T-cell (primary cell): Measurements from ENCODE around the gene ANXA7. TPM values are rescaled to one million over a fixed set of nuclear protein-coding genes. Genes with fewer than 3 reads are reported as not detected.

Source experiments
- ATAC-seq, 4 experiments: fragments of 200-7000 bp in 3 of 4; fragments of 150-1000 bp in 1 of 4; cut with Tn5 transposase; replicated peaks in 1 of 4; 1 replicate in 3 of 4; 2 replicates in 1 of 4; pipeline ENCODE4 v1.10.0; 2021; ENCODE audit warnings: moderate library complexity in 3 of 4, mild to moderate bottlenecking in 2 of 4, moderate number of reproducible peaks in 1 of 4
- CTCF ChIA-PET, 2 donors: fragments of 300-600 bp; sonication (Branson Sonifier 250); formaldehyde crosslinking; loops; one replicate each; lab custom pipeline; 2022; ENCODE audit warnings: antibody characterized with exemption in 2 of 2; lab: Charles Lee
- POLR2A ChIA-PET, 2 donors: fragments of 300-600 bp; sonication (Branson Sonifier 250); formaldehyde crosslinking; loops; one replicate each; lab custom pipeline; 2022; ENCODE audit warnings: antibody characterized with exemption in 2 of 2; lab: Charles Lee
- DNase-seq, 35 experiments: peaks; one replicate each; pipeline versions ENCODE4 v3.0.0 to v3.0.0-alpha.2; 2013 to 2023
- H3K27ac ChIP-seq: one replicate; pipeline ENCODE4 v1.5.1; 2013; ENCODE audit warnings: low read length
- H3K27me3 ChIP-seq, 2 experiments: replicated peaks in 1 of 2; 1 replicate in 1 of 2; 2 replicates in 1 of 2; pipeline versions ENCODE4 v1.6.1 to v1.7.0; 2013; ENCODE audit warnings: low read length in 1 of 2, mixed read lengths in 1 of 2; ENCODE audit not compliant: control insufficient read depth in 2 of 2, insufficient read depth in 2 of 2; ENCODE audit errors: extremely low read depth in 1 of 2
- H3K36me3 ChIP-seq, 2 donors: 1 replicate in 1 of 2; 2 replicates in 1 of 2; pipeline versions ENCODE4 v1.6.1 to v1.7.0; 2013; ENCODE audit warnings: low read length in 1 of 2; ENCODE audit not compliant: control insufficient read depth in 2 of 2, insufficient read depth in 1 of 2; ENCODE audit errors: extremely low read depth in 1 of 2
- H3K4me1 ChIP-seq, 2 experiments: 1 replicate in 1 of 2; 2 replicates in 1 of 2; pipeline versions ENCODE4 v1.6.1 to v1.7.0; 2013; ENCODE audit warnings: low read length in 2 of 2, mixed read lengths in 1 of 2; ENCODE audit not compliant: insufficient read depth in 2 of 2, control insufficient read depth in 1 of 2; ENCODE audit errors: extremely low read depth in 1 of 2
- H3K4me3 ChIP-seq, 2 donors: 1 replicate in 1 of 2; 2 replicates in 1 of 2; pipeline versions ENCODE4 v1.5.1 to v1.7.0; 2013; ENCODE audit warnings: mild to moderate bottlenecking in 2 of 2, low read length in 1 of 2, moderate library complexity in 1 of 2; ENCODE audit not compliant: control insufficient read depth in 1 of 2; ENCODE audit errors: extremely low read depth in 1 of 2
- H3K9me3 ChIP-seq: 2 replicates; pipeline ENCODE4 v1.7.0; 2013
- H3K27ac Mint-ChIP-seq, 2 donors: one replicate each; pipeline ENCODE4 v1.8.0; 2020 to 2021; ENCODE audit warnings: mild to moderate bottlenecking in 2 of 2, mixed read lengths in 2 of 2
- H3K27me3 Mint-ChIP-seq, 2 donors: one replicate each; pipeline ENCODE4 v1.8.0; 2021 to 2022; ENCODE audit warnings: mixed read lengths in 2 of 2
- H3K36me3 Mint-ChIP-seq: one replicate; pipeline ENCODE4 v1.8.0; 2021; ENCODE audit warnings: mixed read lengths
- H3K4me1 Mint-ChIP-seq, 3 donors: one replicate each; pipeline ENCODE4 v1.8.0; 2020 to 2022; ENCODE audit warnings: mixed read lengths in 3 of 3, mild to moderate bottlenecking in 1 of 3
- H3K4me3 Mint-ChIP-seq, 3 donors: one replicate each; pipeline ENCODE4 v1.8.0; 2020 to 2022; ENCODE audit warnings: mild to moderate bottlenecking in 3 of 3, mixed read lengths in 3 of 3, moderate library complexity in 3 of 3
- H3K9me3 Mint-ChIP-seq, 3 donors: one replicate each; pipeline ENCODE4 v1.8.0; 2020 to 2022; ENCODE audit warnings: mixed read lengths in 3 of 3
- whole genome bisulfite sequencing: methylation state at CpG from one replicate; pipeline ENCODE4 v1.1.5; 2013; ENCODE audit warnings: missing lambda C conversion rate; ENCODE audit not compliant: insufficient coverage; 5-methylcytosine and 5-hydroxymethylcytosine counted together
- total RNA-seq, 35 experiments: library from RNA in 6 of 35; stranded (reverse) in 6 of 35; fragments of 120-200 nt in 1 of 35; gene quantifications; one replicate each; pipeline versions ENCODE4 v1.2.1 to v1.2.4 and lab custom pipeline; 2013 to 2026

The ANXA7 gene
- total RNA-seq, 5 donors from 2014 or later (not counting 1 experiment from before 2014, with no cell fraction given) = 84.3 to 109 (median 97.6) TPM

DNA sequence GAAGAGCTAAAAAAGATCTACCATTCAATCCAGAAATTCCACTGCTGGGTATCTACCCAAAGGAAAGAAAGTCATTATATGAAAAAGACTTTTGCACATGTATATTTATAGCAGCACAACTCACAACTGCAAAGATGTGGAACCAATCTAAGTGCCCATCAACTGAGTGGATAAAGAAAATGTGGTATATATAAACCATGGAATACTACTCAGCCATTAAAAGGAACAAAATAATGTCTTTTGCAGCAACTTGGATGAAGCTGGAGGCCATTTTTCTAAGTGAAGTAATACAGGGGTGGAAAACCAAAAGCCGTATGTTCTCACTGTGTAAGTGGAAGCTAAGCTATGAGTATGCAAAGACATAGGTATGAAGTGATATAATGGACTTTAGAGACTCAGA, 3.0 kb downstream of the ANXA7 start:
- Mint-ChIP-seq H3K27me3 (no peaks in the 10 kb centered on the region), H3K27ac (no peak overlapping the region), H3K4me1 (peaks cover 76 to 78% (median 77%) of the 10 kb centered on the region in 3 donors), H3K4me3 (peak overlapping the region in 2 of 3 donors; percentile 5 to 87), H3K36me3 (peaks cover 16% of the 10 kb centered on the region), H3K9me3 (no peaks in the 10 kb centered on the region)
- Histone ChIP-seq H3K9me3 (no peaks in the 10 kb centered on the region), H3K27me3 (no peaks in the 10 kb centered on the region), H3K4me3 (no peak overlapping the region), H3K36me3 (peaks cover 0 to 12% of the 10 kb centered on the region in 2 donors), H3K4me1 (peaks cover 12 to 33% of the 10 kb centered on the region in 2 experiments), H3K27ac (no peak overlapping the region)
- WGBS = no CpG with 5 or more reads among the region's 1 CpG
- no peak for DNase-seq
- no peak for ATAC-seq
- ChIA-PET CTCF (no interaction called here), POLR2A (interaction anchor here (0.5 to 0.7 kb wide), 3 partner anchors 9 to 126 kb away, joined by 3 to 4 read pairs (median 3); no protein-coding TSS in a partner anchor)

DNA sequence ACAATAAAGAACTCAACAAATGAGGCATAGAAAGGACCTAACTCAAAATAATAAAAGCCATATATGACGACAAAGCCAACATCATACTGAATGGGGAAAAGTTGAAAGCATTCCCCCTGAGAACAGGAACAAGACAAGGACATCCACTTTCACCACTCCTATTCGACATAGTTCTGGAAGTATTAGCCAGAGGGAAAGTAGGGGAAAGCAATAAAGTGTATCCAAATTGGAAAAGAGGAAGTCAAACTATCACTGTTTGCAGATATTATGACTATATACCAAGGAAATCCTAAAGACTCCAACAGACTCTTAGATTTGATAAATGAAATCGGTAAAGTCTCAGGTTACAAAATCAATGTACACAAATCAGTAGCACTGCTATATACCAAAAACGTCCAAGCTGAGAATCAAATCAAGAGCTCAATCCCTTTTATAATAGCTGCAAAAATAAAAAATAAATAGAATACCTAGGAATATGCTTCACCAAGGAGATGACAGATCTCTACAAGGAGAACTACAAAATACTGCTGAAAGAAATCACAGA, 4.8 kb downstream of the ANXA7 start:
- peaks cover 0 to 12% of the 10 kb centered on the region in 2 donors for H3K36me3 ChIP-seq
- Mint-ChIP-seq H3K4me1 (peaks cover 68 to 76% (median 74%) of the 10 kb centered on the region in 3 donors), H3K9me3 (no peaks in the 10 kb centered on the region), H3K4me3 (peak overlapping the region in 1 of 3 donors; percentile 87), H3K36me3 (peaks cover 16% of the 10 kb centered on the region), H3K27ac (no peak overlapping the region), H3K27me3 (no peaks in the 10 kb centered on the region)
- no peak overlapping the region for H3K4me3 ChIP-seq
- ATAC-seq (no peak), DNase-seq (no peak)
- peaks cover 8 to 28% of the 10 kb centered on the region in 2 experiments for H3K4me1 ChIP-seq
- no CpG with 5 or more reads among the region's 4 CpGs for WGBS
- H3K27ac ChIP-seq = no peak overlapping the region
- ChIA-PET POLR2A (no interaction called here), CTCF (no interaction called here)
- H3K9me3 ChIP-seq = no peaks in the 10 kb centered on the region
- H3K27me3 ChIP-seq = no peaks in the 10 kb centered on the region

DNA sequence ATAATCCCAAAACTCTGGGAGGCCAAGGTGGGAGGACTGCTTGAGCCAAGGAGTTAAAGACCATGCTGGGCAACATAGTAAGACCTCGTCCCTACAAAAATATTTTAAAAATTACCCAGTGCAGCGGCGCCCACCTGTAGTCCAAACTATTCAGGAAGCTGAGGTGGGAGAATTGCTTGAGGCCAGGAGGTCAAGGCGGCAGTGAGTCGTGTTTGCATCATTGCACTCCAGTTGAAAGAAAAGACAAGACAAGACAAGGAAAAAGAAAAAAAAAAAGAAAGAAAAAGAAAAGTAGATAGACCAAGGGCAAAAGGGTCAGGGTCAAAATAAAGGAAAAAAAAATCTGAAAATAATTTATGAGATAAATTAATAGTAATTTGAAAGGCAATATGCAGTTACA, 5.8 kb downstream of the ANXA7 start:
- no peaks in the 10 kb centered on the region for H3K9me3 ChIP-seq
- H3K27me3 ChIP-seq = no peaks in the 10 kb centered on the region
- WGBS = 93% methylated on average over 2 of the region's 5 CpGs
- H3K4me3 ChIP-seq = no peak overlapping the region
- peaks cover 0 to 12% of the 10 kb centered on the region in 2 donors for H3K36me3 ChIP-seq
- ChIA-PET CTCF (no interaction called here), POLR2A (no interaction called here)
- no peak for ATAC-seq
- Mint-ChIP-seq H3K27ac (no peak overlapping the region), H3K4me1 (peaks cover 71 to 81% (median 76%) of the 10 kb centered on the region in 3 donors), H3K27me3 (no peaks in the 10 kb centered on the region), H3K36me3 (peaks cover 16% of the 10 kb centered on the region), H3K4me3 (peak overlapping the region in 1 of 3 donors; percentile 24), H3K9me3 (no peaks in the 10 kb centered on the region)
- DNase-seq = no peak
- no peak overlapping the region for H3K27ac ChIP-seq
- peaks cover 6 to 28% of the 10 kb centered on the region in 2 experiments for H3K4me1 ChIP-seq

DNA sequence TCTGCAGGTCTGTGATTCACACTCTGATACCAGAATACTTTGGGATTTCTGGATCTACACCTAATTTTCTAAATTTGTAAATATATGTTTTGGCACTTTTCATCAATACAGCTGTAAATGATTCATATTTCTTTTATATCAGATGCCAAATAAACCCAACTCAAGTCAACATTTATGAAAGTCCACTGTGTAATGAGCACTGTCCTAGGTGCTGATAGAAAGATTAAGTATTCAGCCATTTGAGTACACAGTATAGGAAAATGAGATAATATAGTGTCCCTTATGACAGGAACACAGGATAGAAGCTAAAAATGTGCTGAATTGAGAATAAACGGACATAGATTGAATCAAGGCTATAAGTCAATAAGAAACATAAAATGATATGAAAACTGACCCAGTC, 6.4 kb downstream of the ANXA7 start:
- ATAC-seq (no peak), DNase-seq (no peak)
- Mint-ChIP-seq H3K4me3 (no peak overlapping the region), H3K36me3 (peaks cover 16% of the 10 kb centered on the region), H3K4me1 (peaks cover 69 to 79% (median 74%) of the 10 kb centered on the region in 3 donors), H3K9me3 (no peaks in the 10 kb centered on the region), H3K27ac (no peak overlapping the region), H3K27me3 (no peaks in the 10 kb centered on the region)
- no peaks in the 10 kb centered on the region for H3K27me3 ChIP-seq
- peaks cover 2 to 22% of the 10 kb centered on the region in 2 experiments for H3K4me1 ChIP-seq
- ChIA-PET POLR2A (no interaction called here), CTCF (no interaction called here)
- H3K9me3 ChIP-seq = no peaks in the 10 kb centered on the region
- H3K4me3 ChIP-seq = no peak overlapping the region
- peaks cover 0 to 12% of the 10 kb centered on the region in 2 donors for H3K36me3 ChIP-seq
- no peak overlapping the region for H3K27ac ChIP-seq
- WGBS = no CpG with 5 or more reads among the region's 1 CpG

DNA sequence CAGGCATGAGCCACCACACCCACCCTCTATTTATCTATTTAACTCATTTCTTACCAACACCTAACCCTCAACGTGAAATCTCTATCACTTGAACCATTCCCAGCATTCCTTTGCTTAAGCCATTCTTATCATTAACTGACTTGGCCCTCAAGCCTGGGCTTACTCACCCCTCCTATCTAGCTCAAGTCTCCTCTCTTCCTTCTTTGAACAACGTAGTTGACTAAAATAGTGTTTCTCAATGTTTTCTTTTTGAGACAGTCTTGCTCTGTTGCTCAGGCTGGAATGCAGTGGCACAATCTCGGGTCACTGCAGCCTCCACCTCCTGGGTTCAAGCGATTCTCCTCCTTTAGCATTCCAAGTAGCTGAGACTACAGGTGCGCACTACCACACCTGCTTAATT, 7.0 kb downstream of the ANXA7 start:
- H3K36me3 Mint-ChIP-seq = peaks cover 16% of the 10 kb centered on the region
- no peak for ATAC-seq
- no peak for DNase-seq
- CTCF ChIA-PET = no interaction called here
- no peak overlapping the region for H3K4me3 Mint-ChIP-seq
- Histone ChIP-seq H3K27me3 (no peaks in the 10 kb centered on the region), H3K9me3 (no peaks in the 10 kb centered on the region), H3K4me3 (no peak overlapping the region), H3K36me3 (peaks cover 0 to 12% of the 10 kb centered on the region in 2 donors), H3K4me1 (peaks cover 2 to 16% of the 10 kb centered on the region in 2 experiments), H3K27ac (no peak overlapping the region)
- peak overlapping the region in 1 of 2 donors; percentile 28 for H3K27ac Mint-ChIP-seq
- no peaks in the 10 kb centered on the region for H3K9me3 Mint-ChIP-seq
- H3K27me3 Mint-ChIP-seq = no peaks in the 10 kb centered on the region
- peaks cover 62 to 76% (median 70%) of the 10 kb centered on the region in 3 donors for H3K4me1 Mint-ChIP-seq
- WGBS = 98% methylated on average over 5 of the region's 5 CpGs
- POLR2A ChIA-PET = interaction anchor here in 1 of 2 donors (0.6 kb wide), 1 partner anchor 1129 kb away, joined by 4 read pairs; no protein-coding TSS in a partner anchor

DNA sequence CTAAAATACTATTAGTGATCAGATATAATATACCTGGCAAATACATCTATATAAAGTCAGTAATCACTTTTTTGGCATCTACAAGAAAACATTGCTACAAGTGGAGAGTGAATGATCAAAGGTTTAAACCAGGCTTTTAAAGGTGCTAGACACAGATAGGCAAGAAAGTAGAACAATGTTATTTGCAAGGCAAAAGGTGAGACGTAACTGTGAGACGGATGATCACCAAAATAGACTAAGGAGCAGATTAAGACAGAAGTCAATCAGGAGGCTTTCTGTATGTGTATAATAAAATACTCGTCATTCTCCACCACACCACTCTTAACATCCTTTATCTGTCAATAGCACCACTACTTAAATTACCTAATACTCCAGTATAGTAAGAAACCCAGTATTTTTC, 8.3 kb downstream of the ANXA7 start:
- Histone ChIP-seq H3K4me3 (no peak overlapping the region), H3K27ac (no peak overlapping the region), H3K36me3 (peaks cover 1 to 12% of the 10 kb centered on the region in 2 donors), H3K4me1 (peaks cover 2 to 11% of the 10 kb centered on the region in 2 experiments), H3K27me3 (no peaks in the 10 kb centered on the region), H3K9me3 (no peaks in the 10 kb centered on the region)
- H3K36me3 Mint-ChIP-seq = peaks cover 11% of the 10 kb centered on the region
- DNase-seq (no peak), ATAC-seq (no peak)
- H3K4me1 Mint-ChIP-seq = peaks cover 54 to 67% (median 64%) of the 10 kb centered on the region in 3 donors
- CTCF ChIA-PET = no interaction called here
- H3K9me3 Mint-ChIP-seq = no peaks in the 10 kb centered on the region
- no CpG with 5 or more reads among the region's 3 CpGs for WGBS
- H3K27me3 Mint-ChIP-seq = no peaks in the 10 kb centered on the region
- POLR2A ChIA-PET = no interaction called here
- no peak overlapping the region for H3K4me3 Mint-ChIP-seq
- H3K27ac Mint-ChIP-seq = no peak overlapping the region
